K562 (cell line): ENCODE data around the gene ARFIP2. TPM values are rescaled to one million over a fixed set of nuclear protein-coding genes. Genes with fewer than 3 reads are reported as not detected.

ENCODE experiments used
- CXXC5 ChIP-seq: fragments of 250-450 bp; sonication (Bioruptor Pico); IDR thresholded peaks from 2 replicates; pipeline ENCODE4 v1.8.0; 2022; ENCODE audit warnings: inconsistent platforms, mild to moderate bottlenecking, moderate library complexity
- HBP1 ChIP-seq: fragments of 450-650 bp; formaldehyde crosslinking; IDR thresholded peaks from 2 replicates; pipeline ENCODE4 v1.4.0; 2022; ENCODE audit warnings: missing genetic modification characterization
- HDAC1 ChIP-seq, 2 experiments: fragments of 450-650 bp; IDR thresholded peaks; 2 replicates each; pipeline ENCODE4 v1.6.1; 2016 to 2017; ENCODE audit warnings: inconsistent platforms in 1 of 2, mild to moderate bottlenecking in 1 of 2, moderate library complexity in 1 of 2
- HSF4 ChIP-seq: fragments of 250-450 bp; sonication (Bioruptor Pico); IDR thresholded peaks from 2 replicates; pipeline ENCODE4 v2.1.2; 2022; ENCODE audit warnings: mild to moderate bottlenecking, moderate library complexity, borderline replicate concordance
- PATZ1 ChIP-seq: fragments of 250-450 bp; sonication (Bioruptor Pico); IDR thresholded peaks from 2 replicates; pipeline ENCODE4 v1.5.0; 2020; ENCODE audit warnings: mild to moderate bottlenecking, borderline replicate concordance
- POLR2H ChIP-seq: IDR thresholded peaks from 2 replicates; pipeline ENCODE4 v1.6.1; 2016; ENCODE audit warnings: missing genetic modification characterization, low read depth, mild to moderate bottlenecking, control low read depth, missing compliant biosample characterization, moderate library complexity
- POU5F1 ChIP-seq: fragments of 150-350 bp; IDR thresholded peaks from 2 replicates; pipeline ENCODE4 v1.6.1; 2014; ENCODE audit warnings: borderline replicate concordance, low read length, low read depth, mild to moderate bottlenecking; ENCODE audit not compliant: partially characterized antibody
- SP1 ChIP-seq: sonication (generic); formaldehyde crosslinking; IDR thresholded peaks from 2 replicates; pipeline ENCODE4 v1.8.1; 2022; ENCODE audit warnings: mild to moderate bottlenecking, missing genetic modification reagents
- ZFX ChIP-seq: sonication (generic); formaldehyde crosslinking; IDR thresholded peaks from 2 replicates; pipeline ENCODE4 v1.8.0; 2022; ENCODE audit warnings: mild to moderate bottlenecking, missing genetic modification reagents, moderate library complexity
- ZNF174 ChIP-seq: fragments of 250-450 bp; sonication (Bioruptor Pico); IDR thresholded peaks from 2 replicates; pipeline ENCODE4 v1.4.0; 2020; ENCODE audit warnings: mild to moderate bottlenecking
- ZNF224 ChIP-seq: sonication (generic); formaldehyde crosslinking; IDR thresholded peaks from 2 replicates; pipeline ENCODE4 v1.8.0; 2022; ENCODE audit warnings: mild to moderate bottlenecking, missing genetic modification reagents
- ZNF277 ChIP-seq: fragments of 250-450 bp; sonication (Bioruptor Pico); IDR thresholded peaks from 2 replicates; pipeline ENCODE4 v1.8.0; 2022; ENCODE audit warnings: inconsistent platforms, mild to moderate bottlenecking, moderate library complexity, borderline replicate concordance
- ZNF512 ChIP-seq: IDR thresholded peaks from 2 replicates; pipeline ENCODE4 v1.6.1; 2016; ENCODE audit warnings: missing genetic modification characterization, missing compliant biosample characterization
- ZNF592 ChIP-seq: fragments of 450-650 bp; IDR thresholded peaks from 2 replicates; pipeline ENCODE4 v1.6.1; 2017; ENCODE audit warnings: antibody characterized with exemption, mild to moderate bottlenecking
- ZNF785 ChIP-seq: fragments of 250-450 bp; sonication (Bioruptor Pico); IDR thresholded peaks from 2 replicates; pipeline ENCODE4 v1.4.0; 2020; ENCODE audit warnings: mild to moderate bottlenecking
- polyA plus RNA-seq, 8 experiments: library from polyadenylated mRNA; depleted of rRNA in 4 of 8; stranded (reverse) in 5 of 8; unstranded in 3 of 8; fragments of >200 nt; fragmentation: Nextera tagmentation in 2 of 8; fragmentation: Illumina TruSeq in 1 of 8; extraction: Ambion mirVana in 2 of 8; extraction: Trizol in 1 of 8; gene quantifications; 2 replicates each; pipeline versions ENCODE4 v1.2.1 to v1.2.3, GENCODE V29; 2011 to 2014; ENCODE audit warnings: inconsistent platforms in 1 of 8, missing spikeins in 1 of 8
- total RNA-seq, 7 experiments: library from RNA; depleted of rRNA in 6 of 7; stranded (reverse); fragments of >200 nt in 6 of 7; fragmentation: Illumina TruSeq in 2 of 7; extraction: Trizol in 2 of 7; gene quantifications; 2 replicates each; pipeline versions ENCODE4 v1.2.1 to v1.2.3, GENCODE V29; 2011 to 2021; ENCODE audit warnings: low replicate concordance in 1 of 7

Gene ARFIP2
- total and polyA plus RNA-seq, 9 of the 15 experiments (the other 6 are each of a cell fraction or from before 2014, with no cell fraction given) = 11.8 to 74.1 (median 41.0) TPM

- TF ChIP-seq ZNF592 (0 out of 2 replicates have a peak, but pooled peaks have one; percentile 8), POU5F1 (no peak), PATZ1 (CRISPR knock-in tag) (no peak), ZNF785 (CRISPR knock-in tag) (no peak), POLR2H (no peak), ZNF512 (tag) (no peak), ZNF277 (CRISPR knock-in tag) (no peak), ZFX (CRISPR knock-in tag) (peak; percentile 63), ZNF224 (CRISPR knock-in tag) (no peak), HDAC1 (IDR thresholded peaks at IDR 0.05) (peak in 1 of 2 experiments; percentile 36; a peak in 1 of 4 replicates), ZNF174 (CRISPR knock-in tag) (no peak), HBP1 (CRISPR knock-in tag) (no peak), CXXC5 (CRISPR knock-in tag) (peak; percentile 58; the same call in 1 of the 2 replicates), HSF4 (no peak), SP1 (CRISPR knock-in tag) (peak; percentile 60; the same call in 1 of the 2 replicates)
These were observed 7.4 kb downstream of the ARFIP2 start, which contains the start of gene TRIM3 (continued) for GRCh38 chr11:6473451-6474412.
